ENCODE results near the gene IDH3A. TPM values are rescaled to one million over a fixed set of nuclear protein-coding genes. Genes with fewer than 3 reads are reported as not detected.
A peak's percentile ranks its signal among the peaks of the same experiment; 100 is the strongest.
"Not testable (repeated sequence)": the region's sequence is repeated elsewhere in the genome, so short reads cannot be mapped to it uniquely, and the experiment has no call there.

IDH3A gene
- total RNA-seq, 1 donor from 2014 or later = 40.0 TPM

DNA sequence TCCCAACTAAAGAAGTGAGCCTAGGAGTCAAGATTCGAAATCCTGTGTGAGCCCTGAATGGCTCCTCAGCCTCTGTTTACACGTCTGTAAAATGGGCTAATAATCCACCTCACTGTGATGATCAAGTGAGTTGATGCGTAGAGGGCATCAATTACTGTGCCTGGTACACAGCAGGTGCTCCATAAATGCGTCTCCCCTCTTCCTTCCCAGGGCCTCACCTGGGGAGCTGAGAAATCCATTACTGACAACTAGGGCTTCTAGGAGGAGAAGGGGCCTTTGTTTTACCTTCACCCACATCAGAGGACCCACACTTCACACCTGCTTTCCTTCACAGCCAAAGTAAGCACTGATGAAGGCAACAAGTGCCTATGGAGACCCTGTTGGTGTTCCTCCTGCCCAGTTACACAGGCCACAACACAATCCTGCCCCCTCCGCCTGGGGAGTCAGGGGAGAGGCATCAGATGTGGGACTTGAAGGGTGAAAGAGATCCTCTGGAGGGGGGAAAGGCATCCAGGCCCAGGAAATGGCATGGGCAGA, 19.3 kb upstream of the IDH3A start:
- DNase-seq = no peak

GRCh38 chr15:78130466-78131294, 18.5 kb upstream of the IDH3A start:
- no peak for DNase-seq

GRCh38 chr15:78131295-78132061, 17.7 kb upstream of the IDH3A start, which contains the start of gene CIB2:
Gene CIB2 (minus strand): TSS chr15:78131445. CDS start chr15:78131215, 230 bp downstream.
- DNase-seq = peak; percentile 54

- DNase-seq = peak; percentile 9
These were observed 15.4 kb upstream of the IDH3A start for GRCh38 chr15:78133801-78134200.

DNA sequence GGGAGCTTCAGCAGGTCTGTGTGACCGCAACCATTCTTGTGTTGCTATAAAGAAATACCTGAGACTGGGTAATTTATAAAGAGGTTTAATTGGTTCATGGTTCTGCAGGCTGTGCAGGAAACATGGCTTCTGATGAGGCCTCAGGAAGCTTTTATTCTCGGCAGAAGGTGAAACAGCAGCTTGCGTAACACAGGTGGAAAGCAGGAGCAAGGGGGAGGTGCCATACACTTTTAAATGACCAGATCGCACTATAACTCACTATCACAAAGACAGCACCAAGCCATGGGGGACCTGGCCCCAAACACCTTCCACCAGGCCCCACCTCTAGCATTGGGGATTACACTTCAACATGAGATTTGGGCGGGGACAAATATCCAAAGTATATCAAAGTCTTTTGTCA, 9.6 kb upstream of the IDH3A start:
- no peak for DNase-seq

DNA sequence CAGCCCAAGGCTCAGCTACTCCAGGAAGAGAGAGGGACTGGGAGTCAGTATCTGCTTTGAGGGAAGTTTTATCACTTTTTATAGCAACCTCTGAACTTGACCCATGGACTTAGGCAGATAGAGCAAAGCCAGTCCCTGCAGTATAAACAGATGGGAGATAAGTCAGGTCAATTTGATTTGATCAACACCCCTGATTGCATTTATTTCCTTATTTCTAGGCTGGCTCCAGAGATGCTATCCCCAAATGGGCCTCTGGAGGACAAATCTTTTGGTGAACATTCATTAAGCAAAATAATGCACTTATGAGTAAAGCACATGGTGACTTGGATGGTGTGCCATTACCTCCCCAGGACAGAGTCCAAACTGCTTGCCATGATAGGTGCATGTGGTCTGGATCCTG, 8.9 kb upstream of the IDH3A start:
- no peak for DNase-seq

- DNase-seq = no peak
These were observed 6.8 kb upstream of the IDH3A start for GRCh38 chr15:78142332-78142731.

DNA sequence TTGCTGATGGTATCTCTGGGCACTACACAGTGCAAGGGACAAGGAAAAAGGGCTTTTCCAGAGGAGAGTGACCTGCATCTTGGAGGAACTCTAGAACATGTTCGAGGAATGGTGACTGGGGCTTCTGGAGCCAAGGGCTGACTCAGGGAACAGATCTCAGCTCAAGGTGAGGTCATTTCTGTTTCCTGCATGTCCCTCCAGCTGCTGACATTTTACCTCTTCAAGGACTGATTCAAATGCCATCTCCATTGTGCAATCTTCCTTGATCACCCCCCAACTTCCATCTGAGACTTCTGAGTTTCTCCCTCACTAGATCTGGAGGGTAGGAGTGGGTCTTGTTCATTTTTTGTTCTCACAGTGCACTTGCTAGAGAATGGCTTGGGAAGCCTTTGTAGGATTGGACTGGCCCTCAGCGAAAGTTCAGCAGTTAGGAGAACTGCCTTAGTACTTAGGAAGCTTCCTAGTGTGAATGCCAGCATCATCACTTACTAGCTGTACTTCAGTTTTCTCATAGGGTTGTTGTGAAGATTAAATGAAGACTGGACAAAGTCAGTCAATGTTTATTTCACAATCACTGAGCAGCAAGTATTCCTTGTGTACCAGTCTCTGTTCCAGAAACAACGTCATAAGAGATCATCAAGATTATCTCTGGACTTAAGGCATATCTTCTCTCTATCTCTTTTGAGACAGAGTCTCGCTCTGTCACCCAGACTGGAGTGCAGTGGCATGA, 2.6 kb upstream of the IDH3A start:
- DNase-seq = no peak

DNA sequence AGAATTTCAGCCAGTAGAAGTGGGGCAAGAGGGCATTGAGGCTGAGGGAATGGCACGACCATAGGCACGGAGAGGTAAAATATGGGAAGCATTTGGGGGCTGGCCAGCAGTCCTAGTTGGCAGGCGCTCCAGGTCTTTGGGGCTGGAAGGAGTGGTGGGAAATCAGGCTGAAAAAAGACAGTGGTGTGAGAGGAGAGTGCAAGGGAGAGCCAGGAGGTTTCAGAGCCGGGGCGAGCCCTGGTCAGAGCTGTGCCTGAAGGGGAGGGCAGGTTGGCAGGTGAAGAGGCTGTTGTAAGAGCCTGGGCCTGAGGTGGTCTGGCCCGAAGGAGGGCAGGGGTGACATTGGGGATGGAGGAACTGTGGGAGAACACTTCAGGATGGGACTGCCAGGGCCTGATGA, 1.6 kb upstream of the IDH3A start:
- DNase-seq = no peak

GRCh38 chr15:78148392-78149067, 632 bp upstream of the IDH3A start:
- no peak for DNase-seq

DNA sequence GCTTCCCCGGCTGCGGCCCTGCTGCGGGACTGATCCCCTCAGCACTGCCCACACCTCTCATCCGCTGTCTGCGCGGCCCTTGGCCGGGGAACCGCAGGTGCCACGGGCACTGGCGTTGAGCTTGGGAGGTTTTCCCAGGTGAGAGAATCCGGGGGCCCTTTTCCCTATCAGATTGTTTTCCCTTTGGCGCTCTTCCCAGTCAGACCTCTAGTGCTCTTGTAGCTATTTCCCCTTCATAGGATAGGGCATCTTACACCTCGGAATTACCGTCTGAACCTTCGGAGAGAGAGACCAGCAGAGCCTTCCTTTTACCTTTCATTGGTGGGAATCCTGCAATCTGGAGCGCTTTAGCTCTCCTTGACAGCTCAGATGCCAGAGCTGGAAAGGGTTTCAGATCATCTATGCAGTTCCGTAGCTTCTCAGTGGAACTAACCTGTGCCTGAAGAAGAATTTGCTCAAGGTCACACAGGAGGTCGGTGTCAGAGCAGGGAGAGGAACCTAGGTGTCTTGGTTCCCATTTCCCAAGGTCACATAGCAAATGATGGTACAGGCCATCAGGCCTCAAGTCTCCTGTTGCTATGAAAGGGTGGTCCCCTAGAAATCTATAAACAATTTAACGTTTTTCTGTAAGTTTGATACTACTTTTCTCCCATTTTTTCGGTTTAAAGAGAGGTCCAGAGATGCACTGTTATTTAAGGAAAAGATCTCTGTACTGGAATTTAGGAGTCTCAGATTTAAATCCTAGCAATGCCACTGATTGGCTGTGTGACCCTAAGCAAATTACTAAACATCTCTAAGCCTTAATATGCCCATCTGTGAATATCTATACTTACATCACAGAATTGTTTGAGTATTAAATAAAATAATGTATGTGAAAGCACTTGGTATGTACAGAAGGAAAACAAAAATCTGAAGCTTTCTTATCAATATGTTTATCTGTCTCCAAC, 916 bp downstream of the IDH3A start:
- DNase-seq = no peak

DNA sequence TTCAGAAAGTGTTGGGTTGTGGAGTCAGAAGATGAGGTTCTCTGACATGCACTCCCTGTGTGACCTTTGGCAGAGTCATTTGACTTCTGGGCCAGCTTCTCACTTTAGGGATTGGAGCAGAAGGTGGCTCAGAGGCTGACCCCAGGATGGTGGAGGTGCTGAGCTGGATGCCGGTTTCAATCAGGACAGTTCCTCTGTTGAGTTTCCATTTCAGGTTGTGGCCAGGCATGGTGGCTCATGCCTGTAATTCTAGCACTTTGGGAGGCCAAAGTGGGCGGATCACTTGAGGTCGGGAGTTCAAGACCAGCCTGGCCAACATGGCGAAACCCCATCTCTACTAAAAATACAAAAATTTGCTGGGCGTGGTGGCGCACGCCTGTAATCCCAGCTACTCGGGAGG, 1.9 kb downstream of the IDH3A start:
- not testable (repeated sequence) for DNase-seq

DNA sequence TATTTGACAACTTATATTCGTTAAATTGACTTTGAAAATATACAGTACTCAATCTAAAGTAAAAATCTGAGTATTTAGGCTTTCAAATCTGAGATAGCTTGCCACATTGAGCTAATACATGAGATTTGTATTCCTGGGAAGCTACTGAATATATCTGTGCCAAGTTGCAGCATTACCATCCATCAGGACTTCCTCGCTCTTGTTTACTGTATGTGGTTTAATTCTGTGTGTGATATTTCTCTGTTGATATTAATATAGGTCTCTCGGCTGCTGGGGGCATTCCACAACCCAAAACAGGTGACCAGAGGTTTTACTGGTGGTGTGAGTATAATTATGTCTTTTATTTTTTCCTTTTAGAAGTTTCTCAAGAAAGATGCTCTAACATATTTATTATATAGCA, 5.8 kb downstream of the IDH3A start:
- DNase-seq = no peak

DNA sequence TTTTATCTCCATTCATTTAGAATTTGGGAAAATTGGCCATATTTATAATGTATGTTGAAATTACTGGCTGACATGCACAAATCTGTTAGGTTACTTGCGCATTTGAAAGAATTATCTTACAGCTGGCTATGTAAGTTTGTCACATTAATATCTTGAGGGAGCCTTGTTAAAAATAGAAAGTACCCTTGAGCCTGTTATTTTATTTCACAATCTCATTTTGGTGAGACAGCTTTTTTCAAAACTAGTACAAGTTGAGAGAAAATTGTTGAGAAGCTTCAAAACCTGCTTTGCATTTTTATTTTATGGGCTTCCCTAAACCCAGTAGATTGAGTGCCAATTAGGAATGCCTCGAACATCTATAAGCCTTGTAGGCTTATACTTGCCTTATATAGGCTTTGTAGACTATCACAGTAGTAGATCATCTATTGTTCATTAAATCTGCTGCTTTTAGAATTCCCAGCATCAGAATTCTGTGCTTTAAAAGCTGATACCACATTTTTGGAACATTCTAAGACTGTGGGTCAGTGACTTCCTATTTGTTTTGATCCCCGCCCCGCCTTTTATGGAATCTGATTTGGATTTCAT, 6.3 kb downstream of the IDH3A start:
- no peak for DNase-seq

GRCh38 chr15:78156653-78157052, 7.5 kb downstream of the IDH3A start:
- DNase-seq = no peak

GRCh38 chr15:78157203-78157602, 8.0 kb downstream of the IDH3A start:
- no peak for DNase-seq

GRCh38 chr15:78159395-78159794, 10.2 kb downstream of the IDH3A start:
- DNase-seq = no peak

DNA sequence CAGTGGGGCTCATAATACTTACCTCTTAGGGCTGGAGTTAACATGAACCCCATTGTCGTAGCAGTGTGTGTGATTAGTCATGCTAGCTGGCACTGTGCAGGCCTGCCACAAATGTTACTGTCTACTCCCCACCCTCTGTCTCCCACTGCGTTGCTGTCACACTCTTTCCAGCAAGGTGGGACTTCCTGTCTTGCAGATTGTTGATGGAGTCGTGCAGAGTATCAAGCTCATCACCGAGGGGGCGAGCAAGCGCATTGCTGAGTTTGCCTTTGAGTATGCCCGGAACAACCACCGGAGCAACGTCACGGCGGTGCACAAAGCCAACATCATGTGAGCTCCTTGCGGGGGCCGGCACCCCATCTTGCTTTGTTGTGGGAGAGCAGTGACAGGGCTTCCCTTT, 12.9 kb downstream of the IDH3A start:
- DNase-seq = no peak

- no peak for DNase-seq
These were observed 14.8 kb downstream of the IDH3A start for GRCh38 chr15:78164010-78164409.

GRCh38 chr15:78167227-78167888, 18.2 kb downstream of the IDH3A start:
- DNase-seq = no peak

Data from skin of body (tissue), 2 donors.